Uterus (tissue), 4 donors: ENCODE results near the gene GRM5. TPM values are rescaled to one million over a fixed set of nuclear protein-coding genes. Genes with fewer than 3 reads are reported as not detected.
"Not testable (repeated sequence)": the region's sequence is repeated elsewhere in the genome, so short reads cannot be mapped to it uniquely, and the experiment has no call there.

Experiments
- DNase-seq, 2 donors: peaks; one replicate each; pipeline ENCODE4 v3.0.0-alpha.2; 2019 to 2020
- H3K27ac ChIP-seq, 2 donors: fragments of 200-600 bp; sonication (generic); 1 replicate in 1 of 2; 2 replicates in 1 of 2; pipeline ENCODE4 v1.5.1; 2016 to 2018
- H3K27me3 ChIP-seq, 2 donors: fragments of 200-600 bp; sonication (generic); one replicate each; pipeline ENCODE4 v1.5.1; 2018 to 2019; ENCODE audit warnings: control low read depth in 1 of 2
- H3K36me3 ChIP-seq, 2 donors: fragments of 200-600 bp; sonication (generic); one replicate each; pipeline ENCODE4 v1.5.1; 2019; ENCODE audit warnings: control low read depth in 1 of 2
- H3K4me1 ChIP-seq, 2 donors: fragments of 200-600 bp; sonication (generic); one replicate each; pipeline ENCODE4 v1.5.1; 2018 to 2019; ENCODE audit warnings: control low read depth in 1 of 2
- H3K4me3 ChIP-seq, 2 donors: fragments of 200-600 bp; sonication (generic); 1 replicate in 1 of 2; 2 replicates in 1 of 2; pipeline ENCODE4 v1.5.1; 2018 to 2019; ENCODE audit warnings: mild to moderate bottlenecking in 1 of 2
- H3K9me3 ChIP-seq, 2 donors: fragments of 200-600 bp; sonication (generic); one replicate each; pipeline ENCODE4 v1.5.1; 2019; ENCODE audit warnings: control low read depth in 1 of 2
- POLR2A ChIP-seq, 2 donors: fragments of 450-650 bp; IDR thresholded peaks; one replicate each; pipeline ENCODE4 v1.6.1; 2016; ENCODE audit warnings: antibody characterized with exemption in 2 of 2, mild to moderate bottlenecking in 1 of 2, moderate library complexity in 1 of 2
- intact Hi-C: fragments of 100-400 bp; cut with DNase I; formaldehyde crosslinking; loops from one replicate; pipeline ENCODE4 v1.15.1; 2023; ENCODE audit warnings: low total_unique reads
- total RNA-seq, 4 donors: library from RNA; depleted of rRNA in 3 of 4; stranded (reverse); fragments of >200 nt in 3 of 4; gene quantifications; one replicate each; pipeline versions ENCODE4 v1.1.0 to v1.2.4, GENCODE V29; 2014 to 2023
- TF ChIP-seq, protein P1 (sequence below), 4 experiments: fragments of 200-600 bp in 2 of 4; fragments of 450-650 bp in 2 of 4; sonication (generic) in 2 of 4; IDR thresholded peaks; one replicate each; pipeline ENCODE4 v1.5.1; 2016 to 2019; ENCODE audit warnings: antibody characterized with exemption in 4 of 4, mild to moderate bottlenecking in 2 of 4, moderate library complexity in 1 of 4
- donor health status: DM: yes; HTN: yes; CAD: no.

GRM5 gene
- total RNA-seq = 1 to 10 TPM in 1 of 4 donors, under 1 TPM in 1, not detected in 2; under 0.01 to 2.2 TPM

DNA sequence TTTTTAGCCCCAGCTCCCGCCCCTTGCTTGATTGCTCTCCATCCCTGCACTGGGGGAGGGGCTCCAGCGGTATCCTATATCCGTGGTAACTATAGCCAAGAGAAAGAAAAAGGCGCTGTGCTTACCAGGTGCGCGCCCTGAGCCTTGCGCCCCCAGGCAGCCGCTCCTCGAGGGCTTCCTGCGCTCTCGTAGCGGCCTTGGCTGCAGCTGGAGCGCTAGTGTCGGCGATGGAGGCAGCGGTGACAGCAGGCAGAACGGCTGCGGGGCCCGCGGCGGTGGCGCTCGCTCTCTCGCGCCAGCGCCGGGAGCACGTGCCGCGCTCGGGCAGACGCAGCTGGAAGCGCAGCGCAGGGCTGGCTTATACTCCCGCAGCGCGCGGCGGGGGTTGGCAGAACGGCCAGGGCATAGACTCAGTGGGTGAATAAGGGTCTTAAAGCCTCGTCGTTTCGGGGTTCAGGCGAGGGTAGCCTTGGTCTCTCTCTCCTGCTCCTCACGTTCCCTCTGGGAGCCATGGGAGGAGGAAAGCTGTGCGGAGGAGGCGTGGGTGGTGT, at the start of gene GRM5:
GRM5 (minus strand) TSS at position 332 of the 551 bp plus-strand sequence. CDS start 18,110 bp downstream, outside the sequence.
- H3K27ac ChIP-seq, H3K27me3 ChIP-seq, H3K4me3 ChIP-seq, intact Hi-C loops, H3K36me3 ChIP-seq, H3K9me3 ChIP-seq, DNase-seq, H3K4me1 ChIP-seq: not testable (repeated sequence)

DNA sequence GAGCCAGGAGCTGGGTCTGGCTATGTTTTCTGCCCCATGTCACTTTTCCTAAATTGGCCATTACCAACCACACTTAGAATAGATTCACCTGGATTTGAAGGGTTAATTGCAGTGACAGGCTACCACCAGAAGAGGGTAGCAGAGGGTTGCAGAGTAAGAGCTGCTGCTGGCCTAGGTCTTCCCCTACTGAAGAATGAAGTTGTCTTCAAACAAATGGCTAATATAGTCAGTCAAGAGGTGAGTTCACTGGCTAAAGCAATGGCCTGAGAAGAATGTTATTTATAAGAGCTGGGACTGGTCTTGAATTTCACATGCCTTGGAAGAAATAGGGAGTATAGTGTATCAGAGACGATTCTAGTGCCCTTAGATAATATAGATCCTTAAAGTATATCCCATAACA, 32.2 kb upstream of the GRM5 start:
- DNase-seq = peak in 1 of 2 donors; percentile 15
- H3K4me3 ChIP-seq, H3K9me3 ChIP-seq, H3K36me3 ChIP-seq, intact Hi-C loops, H3K27ac ChIP-seq, H3K4me1 ChIP-seq, H3K27me3 ChIP-seq: not testable (repeated sequence)
- TF ChIP-seq, protein P1, sequence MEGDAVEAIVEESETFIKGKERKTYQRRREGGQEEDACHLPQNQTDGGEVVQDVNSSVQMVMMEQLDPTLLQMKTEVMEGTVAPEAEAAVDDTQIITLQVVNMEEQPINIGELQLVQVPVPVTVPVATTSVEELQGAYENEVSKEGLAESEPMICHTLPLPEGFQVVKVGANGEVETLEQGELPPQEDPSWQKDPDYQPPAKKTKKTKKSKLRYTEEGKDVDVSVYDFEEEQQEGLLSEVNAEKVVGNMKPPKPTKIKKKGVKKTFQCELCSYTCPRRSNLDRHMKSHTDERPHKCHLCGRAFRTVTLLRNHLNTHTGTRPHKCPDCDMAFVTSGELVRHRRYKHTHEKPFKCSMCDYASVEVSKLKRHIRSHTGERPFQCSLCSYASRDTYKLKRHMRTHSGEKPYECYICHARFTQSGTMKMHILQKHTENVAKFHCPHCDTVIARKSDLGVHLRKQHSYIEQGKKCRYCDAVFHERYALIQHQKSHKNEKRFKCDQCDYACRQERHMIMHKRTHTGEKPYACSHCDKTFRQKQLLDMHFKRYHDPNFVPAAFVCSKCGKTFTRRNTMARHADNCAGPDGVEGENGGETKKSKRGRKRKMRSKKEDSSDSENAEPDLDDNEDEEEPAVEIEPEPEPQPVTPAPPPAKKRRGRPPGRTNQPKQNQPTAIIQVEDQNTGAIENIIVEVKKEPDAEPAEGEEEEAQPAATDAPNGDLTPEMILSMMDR (IDR thresholded peaks at IDR 0.05) = peak; percentile 37 to 56 (median 52)

DNA sequence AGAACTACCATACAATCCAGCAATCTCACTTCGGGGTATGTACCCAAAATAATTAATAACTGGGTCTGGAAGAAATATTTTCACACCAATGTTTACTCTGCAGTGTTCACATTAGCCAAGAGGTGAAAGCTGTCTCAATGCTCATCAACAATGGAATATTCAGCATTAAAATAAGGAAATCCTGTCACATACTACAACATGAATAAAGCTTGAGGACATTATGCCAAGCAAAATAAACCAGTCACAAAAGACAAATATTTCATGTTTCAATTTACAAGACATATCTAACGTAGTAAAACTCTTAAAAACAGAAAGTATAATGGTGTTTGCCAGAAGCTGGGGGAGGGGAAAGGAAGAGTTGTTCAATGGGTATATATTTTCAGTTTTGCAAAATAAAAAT, 28.0 kb upstream of the GRM5 start:
- H3K4me1 ChIP-seq, H3K36me3 ChIP-seq, H3K4me3 ChIP-seq, H3K27ac ChIP-seq, DNase-seq, H3K9me3 ChIP-seq, intact Hi-C loops, H3K27me3 ChIP-seq: not testable (repeated sequence)

DNA sequence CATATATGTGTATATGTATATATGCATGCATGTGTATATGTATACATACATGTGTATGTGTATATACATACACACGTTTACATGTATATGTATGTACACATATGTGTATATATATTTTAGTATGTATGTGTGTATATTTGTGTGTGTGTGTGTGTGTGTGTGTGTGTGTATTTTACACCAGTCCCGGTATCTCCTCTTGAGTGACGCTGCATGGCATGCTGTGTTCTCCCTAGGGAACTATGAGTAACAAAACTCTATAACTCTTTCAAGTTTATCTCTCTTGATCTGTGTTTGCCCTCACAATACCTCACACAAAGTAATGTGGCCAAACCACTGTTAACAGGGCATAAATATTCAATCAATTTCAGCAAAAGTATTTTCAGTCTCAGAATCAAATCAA, 19.2 kb upstream of the GRM5 start:
- intact Hi-C loops, H3K4me3 ChIP-seq, H3K9me3 ChIP-seq, H3K27ac ChIP-seq, H3K36me3 ChIP-seq, H3K4me1 ChIP-seq, H3K27me3 ChIP-seq, DNase-seq: not testable (repeated sequence)

DNA sequence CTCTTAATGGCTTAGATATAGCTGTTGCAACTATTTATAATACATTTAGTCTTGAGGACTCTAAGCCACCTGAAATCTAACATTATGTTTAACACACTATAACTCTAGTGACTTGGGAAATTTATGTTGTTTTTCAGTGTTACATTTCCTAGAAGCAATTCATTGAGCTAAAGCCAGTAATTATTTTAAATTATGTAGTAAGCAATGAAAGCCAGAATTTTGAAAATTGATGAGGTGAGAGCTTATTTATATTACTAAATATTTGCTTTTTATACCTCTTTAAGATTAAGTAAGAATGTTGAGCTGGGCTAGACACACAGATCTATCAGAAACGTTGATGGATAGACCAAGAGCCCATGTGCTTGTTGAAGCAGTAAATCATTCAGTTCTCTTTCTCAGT, 5.1 kb upstream of the GRM5 start:
- H3K4me3 ChIP-seq, H3K27me3 ChIP-seq, DNase-seq, H3K9me3 ChIP-seq, H3K27ac ChIP-seq, intact Hi-C loops, H3K36me3 ChIP-seq, H3K4me1 ChIP-seq: not testable (repeated sequence)

DNA sequence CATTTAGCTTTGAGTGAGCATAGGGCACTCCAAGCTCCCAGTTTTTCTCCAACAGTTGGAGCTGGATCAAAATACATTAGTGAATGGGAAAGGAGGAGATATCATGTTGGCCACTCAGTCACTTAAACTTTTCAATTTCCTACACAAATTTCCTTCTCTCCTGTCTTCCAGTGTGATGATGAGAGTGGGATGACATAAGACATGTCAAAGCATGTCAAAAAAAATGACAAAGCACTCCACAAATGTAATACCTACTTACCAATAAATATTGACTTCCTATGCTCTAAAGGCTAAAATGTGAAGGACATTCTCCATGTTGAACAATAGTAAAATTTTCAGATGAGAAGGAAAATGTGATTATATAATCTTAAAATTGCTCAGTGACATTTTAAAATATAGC, 1.5 kb upstream of the GRM5 start:
- H3K27me3 ChIP-seq = peaks cover 0 to 8% of the 10 kb centered on the region in 2 donors
- DNase-seq = no peak
- no peaks in the 10 kb centered on the region for H3K36me3 ChIP-seq
- intact Hi-C loops = no loop called here
- H3K9me3 ChIP-seq = no peaks in the 10 kb centered on the region
- H3K4me1 ChIP-seq = no peaks in the 10 kb centered on the region
- H3K27ac ChIP-seq = no peak overlapping the region
- H3K4me3 ChIP-seq = no peak overlapping the region
- no peak for TF ChIP-seq POLR2A (IDR thresholded peaks at IDR 0.05)
- TF ChIP-seq, protein P1 (IDR thresholded peaks at IDR 0.05) = no peak

DNA sequence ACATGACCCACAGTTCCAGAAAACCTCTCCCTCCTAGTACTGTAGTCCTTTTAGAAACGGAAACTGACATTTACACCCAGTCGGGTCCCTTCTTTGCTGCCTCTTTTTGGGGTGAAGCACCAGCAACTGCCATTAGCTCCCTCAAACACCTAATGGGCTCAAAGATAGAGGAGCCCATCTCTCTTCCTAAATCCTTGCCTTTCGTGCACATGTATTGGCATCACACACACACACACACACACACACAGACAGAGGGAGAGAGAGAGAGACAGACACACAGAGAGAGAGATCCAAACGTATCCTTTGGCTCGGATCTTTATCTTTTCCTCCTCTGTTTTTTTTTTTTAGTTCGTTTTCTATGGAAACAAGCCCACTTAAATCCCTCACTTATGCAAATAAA, 716 bp downstream of the GRM5 start:
- TF ChIP-seq, protein P1 (IDR thresholded peaks at IDR 0.05) = no peak
- TF ChIP-seq POLR2A (IDR thresholded peaks at IDR 0.05) = no peak
- no peaks in the 10 kb centered on the region for H3K4me1 ChIP-seq
- no peak overlapping the region for H3K4me3 ChIP-seq
- H3K9me3 ChIP-seq = no peaks in the 10 kb centered on the region
- H3K27ac ChIP-seq = no peak overlapping the region
- DNase-seq = no peak
- intact Hi-C loops = no loop called here
- H3K36me3 ChIP-seq = no peaks in the 10 kb centered on the region
- H3K27me3 ChIP-seq = peaks cover 0 to 8% of the 10 kb centered on the region in 2 donors

DNA sequence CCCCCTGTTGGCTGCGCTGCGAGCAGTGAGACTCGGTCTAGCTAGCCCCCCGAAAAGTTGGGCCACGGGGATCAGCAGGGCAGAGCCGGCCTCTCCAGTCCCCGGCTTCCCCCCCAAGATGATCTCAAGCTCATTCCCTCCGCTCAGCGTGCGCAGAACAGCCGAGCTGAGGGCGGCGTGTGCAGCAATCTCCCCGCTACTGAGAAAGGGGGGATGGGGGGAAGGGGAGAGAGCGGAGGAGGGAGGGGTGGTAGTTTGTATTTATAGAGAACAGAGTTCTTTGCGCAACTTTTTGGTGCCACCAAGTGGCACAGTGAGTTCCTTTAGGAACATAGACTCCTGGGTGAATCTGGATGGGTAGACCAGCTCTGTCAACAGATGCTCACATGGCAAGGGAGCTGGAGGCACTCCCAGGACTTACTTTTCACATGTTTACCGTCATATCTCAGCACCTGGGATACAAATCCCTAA, 2.3 kb downstream of the GRM5 start:
- DNase-seq, H3K27me3 ChIP-seq, intact Hi-C loops, H3K9me3 ChIP-seq, H3K36me3 ChIP-seq, H3K4me1 ChIP-seq, H3K4me3 ChIP-seq, H3K27ac ChIP-seq: not testable (repeated sequence)

DNA sequence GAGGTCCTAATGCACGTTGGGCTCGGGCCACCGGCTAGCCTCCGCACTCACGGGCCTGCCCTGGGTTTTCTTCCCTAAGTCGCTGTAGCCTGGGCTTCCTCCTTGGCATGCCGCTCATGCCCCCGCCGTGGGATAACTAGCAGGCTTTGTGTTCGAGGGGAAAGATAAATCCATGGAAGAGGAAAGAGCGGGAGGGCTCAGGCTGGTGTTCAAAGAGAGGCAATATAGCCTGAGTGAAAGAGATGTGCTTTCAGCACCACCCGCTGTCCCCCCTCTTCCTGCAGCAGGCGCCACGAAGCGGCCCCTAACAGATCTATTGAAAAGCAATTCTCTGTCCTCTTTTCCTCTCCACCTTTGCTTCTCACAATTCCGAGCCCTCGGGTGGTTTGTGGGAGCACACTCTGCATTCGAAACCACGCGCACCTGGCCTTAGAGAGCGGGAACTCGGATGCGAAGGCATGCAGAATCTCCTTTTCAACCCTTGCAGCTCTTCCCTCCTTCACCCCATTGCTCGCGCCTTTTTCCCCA, 2.9 kb downstream of the GRM5 start:
- H3K4me1 ChIP-seq, DNase-seq, H3K27me3 ChIP-seq, H3K27ac ChIP-seq, H3K9me3 ChIP-seq, intact Hi-C loops, H3K4me3 ChIP-seq, H3K36me3 ChIP-seq: not testable (repeated sequence)

DNA sequence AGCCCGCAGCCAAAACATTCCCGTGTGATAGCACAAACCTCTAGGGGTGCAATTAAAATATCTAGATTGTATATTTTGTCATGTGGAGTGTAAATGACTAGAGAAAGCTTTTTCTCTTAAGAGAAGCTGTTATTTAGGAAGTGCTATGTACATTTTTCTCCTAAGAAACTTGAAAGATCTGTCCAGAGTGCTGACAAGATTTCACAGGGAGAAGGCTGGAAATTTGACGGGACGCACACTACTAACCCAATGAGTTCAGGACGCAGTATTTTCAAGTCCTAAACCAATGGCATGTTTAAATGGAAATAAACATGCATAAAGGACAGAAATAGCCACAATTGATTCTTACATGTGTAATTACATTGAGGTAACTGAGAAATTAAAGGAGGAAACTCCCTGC, 3.9 kb downstream of the GRM5 start:
- DNase-seq, H3K36me3 ChIP-seq, H3K27ac ChIP-seq, H3K4me3 ChIP-seq, H3K27me3 ChIP-seq, H3K9me3 ChIP-seq, H3K4me1 ChIP-seq, intact Hi-C loops: not testable (repeated sequence)

DNA sequence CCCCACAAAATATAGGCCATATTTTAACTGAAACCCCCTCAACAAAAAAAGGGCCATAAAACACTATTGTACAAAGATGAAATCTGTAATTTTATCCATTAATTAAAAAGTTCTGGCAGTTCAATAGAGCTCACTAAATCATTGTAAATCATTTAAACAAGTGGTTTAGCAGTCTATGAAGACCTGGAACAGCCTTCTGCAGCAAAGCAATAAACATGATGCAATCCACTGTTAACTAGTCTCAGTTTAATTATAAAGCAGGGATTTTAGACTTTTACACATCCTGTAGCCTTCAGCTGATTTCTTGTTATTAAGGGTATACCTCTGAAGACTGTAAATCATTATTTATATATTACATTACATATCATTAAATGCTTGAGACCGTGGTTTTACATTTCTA, 8.4 kb downstream of the GRM5 start:
- H3K27ac ChIP-seq, H3K4me3 ChIP-seq, intact Hi-C loops, DNase-seq, H3K9me3 ChIP-seq, H3K36me3 ChIP-seq, H3K4me1 ChIP-seq, H3K27me3 ChIP-seq: not testable (repeated sequence)
